GM18520 (cell line): ENCODE results near the gene RAPGEF1.
A peak's percentile ranks its signal among the peaks of the same experiment; 100 is the strongest.
"Not testable (repeated sequence)": the region's sequence is repeated elsewhere in the genome, so short reads cannot be mapped to it uniquely, and the experiment has no call there.

ENCODE experiments used
- ATAC-seq: cut with Tn5 transposase; IDR thresholded peaks from one replicate; pipeline ENCODE4 v1.9.1; 2021; ENCODE audit not compliant: unreplicated experiment

The RAPGEF1 gene

DNA sequence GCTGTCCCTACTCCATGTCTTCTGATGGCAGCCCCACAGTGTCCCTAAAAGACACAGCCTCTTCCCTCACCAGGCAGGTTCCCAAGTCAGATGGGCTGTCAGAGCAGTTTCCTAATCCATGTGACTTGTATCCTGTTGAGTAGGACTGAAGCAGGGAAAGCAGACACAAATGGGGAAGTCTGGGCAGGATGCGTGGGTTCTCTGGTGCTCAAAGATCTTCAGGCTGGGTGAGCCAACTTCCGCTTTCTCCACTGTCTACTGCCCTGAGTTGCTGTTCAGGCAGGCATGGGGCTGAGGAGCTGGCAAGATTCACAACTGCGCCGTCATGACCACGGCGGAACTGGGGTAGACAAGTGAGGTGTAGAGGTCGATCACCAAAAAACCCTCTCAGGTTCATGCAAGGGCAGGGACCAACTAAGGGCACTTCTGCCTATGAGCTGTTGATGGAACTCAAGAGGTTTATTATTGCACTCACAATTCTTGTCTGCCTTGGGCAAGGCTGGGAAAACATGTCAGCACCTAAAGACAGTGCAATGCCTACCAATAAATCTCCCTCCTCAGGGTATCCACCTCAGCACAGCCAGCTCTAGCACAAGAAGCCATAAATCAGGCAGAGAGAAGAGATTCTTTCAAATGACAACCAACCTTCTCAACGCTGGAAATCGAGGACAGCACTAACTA, 83.4 kb downstream of the RAPGEF1 start:
- ATAC-seq: peak; percentile 55

DNA sequence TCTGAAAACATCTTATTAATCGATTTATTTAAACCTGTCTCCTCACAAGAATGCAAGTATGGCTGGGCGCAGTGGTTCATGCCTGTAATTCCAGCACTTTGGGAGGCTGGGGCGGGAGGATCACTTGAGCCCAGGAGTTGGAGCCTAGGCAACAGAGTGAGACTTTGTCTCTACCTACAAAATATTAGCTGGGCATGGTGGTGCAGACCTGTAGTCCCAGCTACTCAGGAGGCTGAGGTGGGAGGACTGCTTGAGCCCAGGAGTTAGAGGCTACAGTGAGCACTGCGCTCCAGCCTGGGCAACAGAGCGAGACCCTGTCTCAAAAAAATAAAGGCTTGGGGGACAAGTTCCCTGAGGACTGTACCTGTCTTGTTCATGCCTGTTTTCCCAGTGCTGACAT, 85.5 kb downstream of the RAPGEF1 start:
- not testable (repeated sequence) for ATAC-seq

DNA sequence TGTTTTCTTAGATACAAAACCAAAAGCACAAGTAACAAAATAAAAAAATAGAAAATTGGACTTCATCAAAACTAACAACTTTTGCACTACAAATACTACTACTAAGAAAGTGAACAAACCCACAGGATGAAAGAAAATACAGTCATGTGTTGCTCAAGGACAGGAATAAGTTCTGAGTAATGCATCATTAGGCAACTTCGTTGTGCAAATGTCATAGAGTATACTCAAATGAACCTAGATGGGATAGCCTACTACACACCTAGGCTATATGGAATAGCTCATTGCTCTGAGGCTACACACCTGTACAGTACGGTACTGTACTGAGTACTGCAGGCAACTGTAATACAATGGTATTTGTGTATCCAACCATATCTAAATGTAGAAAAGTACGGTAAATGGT, 88.3 kb downstream of the RAPGEF1 start:
- ATAC-seq: no peak

DNA sequence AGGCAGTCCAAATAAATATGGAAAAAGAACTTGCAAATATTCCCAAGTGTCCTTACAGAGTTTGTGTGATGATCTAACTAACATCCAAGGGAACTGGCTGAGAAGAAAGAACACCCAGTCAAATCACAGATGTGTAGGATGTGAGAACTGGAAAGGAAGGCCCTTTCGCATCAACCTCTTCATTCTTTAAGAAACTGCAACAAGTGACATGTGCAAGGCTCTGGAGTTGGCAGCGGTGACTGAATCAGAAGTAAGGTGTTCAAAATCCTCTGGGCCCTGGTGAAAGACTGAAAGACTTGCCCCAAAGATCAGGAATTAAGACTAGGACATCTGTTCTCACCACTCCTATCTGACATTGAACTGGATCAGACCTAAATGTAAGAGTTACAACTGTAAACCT, 88.7 kb downstream of the RAPGEF1 start:
- no peak for ATAC-seq

DNA sequence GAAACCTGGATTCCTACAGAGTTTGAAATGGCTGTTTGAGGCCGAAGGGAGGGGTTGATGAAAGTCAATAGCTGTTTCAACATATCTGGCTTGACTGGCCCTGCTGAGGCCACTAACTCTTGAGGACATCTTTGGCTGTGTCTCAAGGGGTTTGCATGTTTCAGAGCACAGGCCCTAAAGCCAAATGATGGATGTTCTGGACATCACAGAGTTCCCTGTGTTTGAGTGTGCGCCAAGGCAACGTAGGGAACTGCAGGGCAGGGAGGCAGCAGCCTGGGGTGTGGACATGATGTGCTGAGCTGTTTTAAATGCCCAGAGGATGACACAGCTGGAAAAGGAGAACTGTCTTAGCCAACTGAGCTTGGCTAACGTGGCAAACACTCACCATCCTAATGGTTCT, 89.6 kb downstream of the RAPGEF1 start:
- ATAC-seq: no peak

DNA sequence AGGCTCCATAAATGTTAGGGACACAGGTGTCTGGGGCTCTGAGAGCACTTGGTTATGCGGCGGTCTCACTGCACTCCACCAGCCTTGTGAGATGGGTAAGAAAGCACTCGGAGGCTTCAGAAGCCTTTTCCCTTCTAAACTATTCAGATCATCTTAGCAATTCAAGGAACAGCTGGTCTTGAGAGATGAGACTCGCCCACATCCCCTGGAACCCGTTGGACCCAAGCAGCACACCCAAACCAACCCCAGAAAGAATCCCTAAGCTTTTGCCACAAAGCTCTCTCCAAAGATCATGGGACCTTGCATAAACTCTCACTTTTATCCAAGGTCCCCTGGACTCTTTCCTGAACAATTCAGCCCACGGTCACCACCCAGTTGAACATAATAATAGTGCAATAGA, 90.2 kb downstream of the RAPGEF1 start:
- ATAC-seq: no peak

DNA sequence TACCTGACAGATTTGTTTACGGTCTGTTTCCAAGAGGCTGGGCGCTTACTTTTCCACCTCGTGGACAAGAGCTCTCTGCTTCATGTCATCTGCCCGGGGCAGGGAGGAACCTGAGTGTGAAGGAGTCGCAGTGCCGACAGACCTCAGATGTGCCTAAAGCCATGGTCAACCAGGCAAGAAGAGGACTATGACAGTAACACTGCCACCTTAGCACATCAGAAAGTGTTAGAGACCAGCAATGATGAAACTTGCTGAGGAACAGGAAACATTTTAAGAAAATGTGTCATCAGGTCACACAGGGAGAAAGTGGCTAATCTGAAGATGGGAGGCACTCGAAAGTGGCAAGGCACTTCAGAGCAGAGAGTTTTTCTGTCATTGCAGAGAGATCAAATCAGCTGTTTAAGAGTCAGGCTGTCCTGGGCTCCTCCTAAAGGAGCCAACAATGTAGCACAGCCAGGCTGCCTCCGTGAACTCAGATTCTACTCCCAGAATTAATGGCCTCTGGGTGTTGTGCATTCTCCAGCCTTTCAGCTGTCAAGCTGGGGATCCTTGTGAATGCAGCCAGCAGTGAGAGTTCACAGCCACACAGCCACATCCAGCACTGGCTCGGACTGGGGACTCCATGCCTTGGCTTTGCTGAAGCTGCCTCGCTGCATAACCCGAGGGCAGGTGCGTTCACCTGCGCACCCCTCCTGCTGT, 94.6 kb downstream of the RAPGEF1 start:
- peak; percentile 62 for ATAC-seq

DNA sequence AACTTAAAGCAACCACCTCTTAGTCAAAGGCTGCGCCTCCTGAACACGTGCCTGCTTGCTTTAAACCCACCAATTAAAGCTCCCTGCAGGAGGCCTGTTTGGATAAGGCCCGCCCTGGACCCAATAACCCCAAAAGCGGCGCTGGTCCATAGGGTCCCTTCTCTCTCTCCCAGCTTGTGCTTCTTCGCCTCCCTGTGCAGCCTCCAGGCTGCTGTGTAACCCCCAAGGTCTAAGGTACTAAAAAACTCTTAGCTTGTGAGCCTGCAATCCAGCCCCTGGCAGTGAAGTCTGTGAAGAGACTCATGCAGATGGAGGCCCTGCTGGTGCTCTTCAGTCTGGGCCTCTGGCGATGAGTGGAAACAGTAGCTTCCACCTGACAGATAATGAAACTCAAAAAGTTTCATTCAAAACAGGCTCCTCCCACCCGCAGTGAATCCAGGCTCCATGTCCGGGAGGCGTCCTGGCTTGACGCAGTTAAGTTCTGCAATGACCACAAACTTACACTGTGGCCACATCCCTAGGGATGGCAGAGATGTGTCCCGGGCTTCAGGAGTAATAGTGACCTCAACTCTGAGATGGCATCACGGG, 97.3 kb downstream of the RAPGEF1 start:
- ATAC-seq: no peak

DNA sequence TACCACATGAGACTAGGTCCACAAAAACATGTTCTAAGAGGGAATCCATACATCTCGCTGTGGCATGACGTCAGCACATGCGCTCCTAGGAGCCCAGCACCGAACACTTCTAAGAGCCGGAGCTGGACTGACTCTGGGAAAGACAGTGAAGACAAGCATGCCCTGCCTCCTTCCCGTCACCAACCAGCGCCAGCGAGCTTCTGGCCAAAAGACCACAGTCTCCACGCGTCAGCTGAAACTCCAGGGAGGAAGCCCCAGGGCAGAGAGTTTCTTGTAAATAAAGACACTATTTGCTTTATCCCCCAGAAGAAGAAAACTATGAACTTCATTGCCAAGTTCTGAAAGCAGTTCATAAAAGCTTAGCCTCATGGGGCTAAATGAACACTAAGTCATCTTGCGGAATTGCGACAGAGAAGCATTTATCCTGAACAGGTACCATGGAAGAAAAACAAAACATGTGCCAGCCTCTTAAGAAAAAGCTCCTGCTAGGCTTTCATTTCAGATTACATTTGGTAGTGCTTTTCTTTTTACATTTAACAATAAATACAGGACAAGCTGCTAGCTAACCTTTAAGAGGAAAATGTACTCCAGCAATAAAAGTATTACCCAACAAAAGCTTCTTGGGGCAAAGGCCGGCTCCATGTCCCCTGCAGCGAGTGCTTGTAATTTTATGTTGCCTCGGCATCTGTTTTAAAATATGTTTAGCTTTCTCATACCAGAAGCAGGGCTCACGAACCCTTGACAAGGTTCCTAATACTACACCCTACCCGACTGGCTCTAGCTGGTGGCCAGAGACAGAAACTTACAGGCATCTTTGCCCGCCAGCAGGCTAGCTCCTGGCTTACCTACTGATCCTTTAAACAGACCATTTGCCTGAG, 98.0 kb downstream of the RAPGEF1 start:
- ATAC-seq: no peak

DNA sequence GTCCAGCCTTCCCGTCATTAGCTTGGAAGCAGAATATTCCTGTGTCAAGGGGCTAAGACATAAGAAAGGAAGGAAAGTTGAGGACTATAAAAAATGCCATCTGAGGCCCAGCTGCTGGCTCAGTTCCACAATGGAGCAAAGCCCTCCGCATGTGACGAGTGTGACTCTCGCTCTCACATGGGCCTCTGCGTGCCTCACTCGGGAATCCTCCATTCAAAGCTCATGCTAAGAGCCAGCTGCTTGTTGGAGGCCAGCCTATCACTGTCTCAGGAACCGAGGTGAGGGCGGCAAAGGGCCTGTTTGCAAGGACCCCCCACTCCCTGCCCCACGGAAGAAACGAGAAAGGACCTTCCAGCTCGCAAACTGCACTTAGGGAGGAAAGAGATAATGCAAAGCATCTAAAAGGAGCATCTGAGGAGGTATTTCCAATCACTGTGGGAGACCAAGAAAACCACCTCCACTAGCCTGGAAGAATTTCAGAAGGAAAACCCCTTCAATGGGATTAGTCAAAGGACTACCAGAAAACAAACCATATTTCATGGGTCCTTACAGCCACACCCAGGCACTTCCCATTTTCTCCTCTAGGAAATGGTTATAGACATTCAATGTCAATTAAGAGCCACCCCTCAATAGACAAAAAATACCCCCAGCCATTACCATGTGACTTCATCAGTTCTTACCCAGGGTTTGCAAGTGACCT, 99.3 kb downstream of the RAPGEF1 start:
- ATAC-seq: no peak

DNA sequence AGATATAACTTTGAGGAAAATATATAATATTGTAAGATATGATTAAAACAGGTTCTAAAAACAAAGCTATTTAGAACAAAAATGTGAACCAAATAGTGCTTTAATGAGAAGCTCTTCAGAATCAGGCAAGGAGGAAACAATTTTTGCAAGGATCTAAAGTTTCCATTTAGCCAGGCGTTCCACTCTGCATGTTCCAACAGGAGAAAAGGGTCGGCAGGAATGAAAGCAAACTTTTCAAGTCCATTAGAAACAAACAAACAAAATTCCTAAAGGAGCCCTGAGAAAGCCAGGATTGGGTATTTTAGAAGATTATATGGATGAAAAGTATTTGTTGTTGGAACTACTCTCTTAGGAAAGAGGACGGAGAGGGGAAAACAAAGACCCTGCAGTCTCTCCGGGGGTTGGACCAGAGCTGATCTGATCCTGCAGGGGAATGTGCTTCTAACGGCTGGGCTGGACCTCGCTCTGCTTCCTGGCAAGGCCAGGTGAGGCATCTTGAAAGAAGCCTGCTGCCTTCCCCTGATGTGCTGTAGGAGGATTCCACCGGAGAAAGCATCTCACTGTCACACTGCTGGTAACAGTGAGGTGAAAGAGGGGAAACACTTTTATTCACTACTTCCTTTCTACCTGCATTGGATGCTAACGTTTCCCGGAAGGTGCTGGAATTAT, 100.0 kb downstream of the RAPGEF1 start:
- ATAC-seq: no peak

DNA sequence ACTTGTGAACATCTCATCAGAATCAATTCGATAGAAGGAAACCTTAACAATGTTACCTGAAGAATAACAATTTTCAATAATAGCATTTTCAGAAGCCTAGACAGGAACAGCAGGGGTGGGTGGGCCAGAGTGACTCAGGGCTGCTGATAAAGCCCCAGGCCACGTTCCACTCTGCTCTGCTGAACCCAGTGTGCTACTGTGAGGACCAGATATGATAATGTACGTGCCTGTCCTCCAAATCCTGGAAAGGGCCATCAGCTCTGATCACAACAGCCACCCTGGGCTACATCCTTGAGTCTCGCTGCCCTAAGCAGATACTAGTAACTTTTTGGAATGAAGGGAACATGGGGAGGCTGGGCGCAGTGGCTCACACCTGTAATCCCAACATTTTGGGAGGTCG, 103.3 kb downstream of the RAPGEF1 start:
- ATAC-seq: no peak

DNA sequence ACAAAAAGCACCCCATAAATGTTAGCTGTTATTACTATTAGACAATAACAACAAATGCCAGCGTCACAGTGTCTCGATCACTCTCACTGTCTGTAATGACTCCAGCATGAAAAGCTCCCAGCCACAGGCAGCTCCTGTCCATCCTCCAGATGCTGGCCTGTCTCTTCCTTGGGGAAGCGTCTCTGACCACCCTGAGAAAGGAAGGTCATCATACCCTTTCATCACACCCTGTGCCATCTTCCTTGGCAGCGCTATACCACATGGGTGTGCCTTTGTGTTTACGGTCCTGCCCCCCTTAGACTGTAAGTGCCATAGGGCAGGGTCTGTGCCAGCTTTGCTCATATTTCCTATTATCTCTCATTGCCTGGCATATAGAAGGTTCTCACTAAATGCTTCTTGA, 104.0 kb downstream of the RAPGEF1 start:
- ATAC-seq: no peak

DNA sequence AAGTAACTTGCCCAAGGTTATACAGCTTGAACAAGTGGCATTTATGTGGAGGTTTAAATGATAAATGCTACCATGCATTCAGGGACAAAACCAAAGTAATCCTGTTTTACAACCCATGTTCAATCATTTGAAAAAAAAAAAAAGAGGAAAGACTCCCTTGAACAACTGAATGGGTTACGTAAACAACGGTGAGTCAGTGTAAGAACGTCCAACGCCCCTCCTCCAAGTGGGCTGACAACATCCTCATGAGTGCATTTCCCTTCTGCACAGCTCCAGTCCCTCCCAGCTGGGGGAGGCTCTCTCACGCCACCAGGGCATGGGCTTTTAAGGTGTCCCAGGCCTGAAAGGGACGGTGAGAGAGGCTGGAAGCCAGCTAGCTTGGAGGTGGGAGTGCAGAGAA, 104.6 kb downstream of the RAPGEF1 start:
- ATAC-seq: no peak

DNA sequence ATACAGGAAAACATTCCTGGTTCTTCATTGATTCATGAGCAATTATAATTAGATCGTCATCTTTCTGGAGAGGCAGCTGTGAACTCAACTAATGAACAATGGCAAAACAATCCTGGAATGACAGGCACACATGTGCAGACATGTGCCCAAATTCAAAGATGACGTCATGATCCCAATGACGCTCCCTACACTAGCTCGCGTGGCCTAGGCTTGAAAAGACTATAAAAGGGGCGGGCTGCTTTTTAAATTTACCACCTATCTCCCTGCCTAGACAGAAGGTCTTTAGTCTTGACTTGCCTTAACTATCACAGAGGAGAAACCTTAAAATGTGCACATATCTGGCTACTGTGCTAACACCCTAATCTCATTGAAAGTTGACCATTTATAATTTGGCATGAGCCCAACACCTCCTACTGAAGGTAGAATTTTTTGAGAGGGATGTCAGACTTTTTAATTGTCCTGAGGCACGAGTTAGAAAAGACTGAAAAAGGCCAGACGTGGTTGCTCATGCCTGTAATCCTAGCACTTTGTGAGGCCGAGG, 106.3 kb downstream of the RAPGEF1 start:
- ATAC-seq: no peak

DNA sequence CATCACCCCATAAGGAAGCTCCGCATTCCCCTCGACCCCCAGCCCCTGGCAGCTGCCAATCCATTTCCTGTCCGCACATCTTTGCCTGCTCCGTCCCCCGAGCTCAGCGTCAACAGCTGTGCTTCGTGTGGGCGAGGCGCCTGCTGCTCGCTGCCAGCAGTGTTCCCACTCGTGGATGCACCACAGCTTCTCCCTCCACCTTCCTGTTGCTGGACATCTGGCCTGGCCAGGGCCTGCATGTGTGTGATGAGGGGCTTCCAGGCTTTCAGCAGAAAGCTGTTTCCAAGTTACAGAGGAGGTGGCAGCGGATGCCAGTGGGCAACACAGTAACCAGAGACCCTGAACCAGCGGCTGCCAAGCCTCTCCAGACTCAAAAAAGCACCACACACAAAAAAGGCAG, 108.6 kb downstream of the RAPGEF1 start:
- ATAC-seq: no peak

DNA sequence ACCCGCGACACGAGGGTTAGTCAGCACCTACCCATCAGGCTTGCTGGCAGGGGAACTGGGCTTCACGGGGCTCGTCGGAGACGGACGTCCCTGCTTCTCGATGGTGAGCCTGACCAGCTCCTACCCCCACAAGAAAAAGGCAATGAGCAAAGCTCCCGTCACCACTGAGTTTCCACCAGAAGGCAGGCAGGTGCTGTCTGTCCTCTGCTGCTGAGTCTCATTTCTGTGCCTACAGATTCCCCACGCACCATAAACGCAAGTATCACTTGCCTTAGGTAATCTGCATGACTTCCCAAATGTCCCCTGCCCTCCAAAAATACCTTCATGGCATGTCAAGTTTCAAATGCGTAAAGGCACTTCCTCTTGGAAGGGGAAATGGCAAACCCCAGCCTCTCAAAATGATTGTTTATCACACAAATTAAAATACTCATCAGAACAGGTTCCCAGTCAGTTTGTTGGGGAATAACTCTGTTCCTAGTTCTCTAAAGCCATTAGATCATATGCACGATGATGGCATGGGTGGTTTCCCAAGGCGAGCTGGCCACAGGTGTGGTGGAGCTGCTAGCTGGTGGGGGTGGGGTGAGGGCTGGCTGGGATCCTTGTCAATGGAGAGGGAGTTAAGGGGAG, 109.6 kb downstream of the RAPGEF1 start:
- peak; percentile 25 for ATAC-seq

DNA sequence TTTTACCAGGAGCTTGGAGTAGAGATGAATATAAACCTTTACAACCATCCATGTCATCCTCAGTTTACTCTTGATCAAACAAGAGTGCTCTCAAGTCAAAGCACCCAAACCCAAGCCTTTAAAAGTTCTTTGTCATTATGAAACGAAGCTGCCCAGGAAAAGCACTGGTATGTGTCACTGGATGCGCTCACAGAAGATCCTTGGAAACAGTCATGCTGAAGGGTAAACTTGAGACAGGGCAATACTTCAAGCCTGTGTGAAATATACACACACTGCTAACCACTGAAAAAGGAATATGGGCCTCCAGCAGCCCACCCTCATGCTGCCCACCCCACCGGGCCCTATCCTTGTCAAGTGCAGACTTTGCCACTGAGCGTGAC, 110.1 kb downstream of the RAPGEF1 start:
- no peak for ATAC-seq

DNA sequence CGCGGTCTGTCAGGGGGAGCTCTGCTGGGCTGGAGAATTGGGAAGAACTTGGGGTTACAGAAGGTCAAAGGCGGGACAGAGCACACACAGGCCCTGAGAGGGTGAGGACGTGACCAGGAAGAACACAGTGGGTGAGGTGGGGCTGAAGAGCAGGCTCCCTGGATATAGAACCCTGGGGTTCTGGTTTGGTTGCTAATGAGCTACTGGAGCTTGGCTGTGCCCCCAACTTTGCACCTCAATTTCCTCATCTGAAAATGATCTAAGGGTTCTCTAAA, 110.7 kb downstream of the RAPGEF1 start:
- ATAC-seq: no peak
